Measurements from ENCODE around the gene CAMKMT.
"Not testable (repeated sequence)": the region's sequence is repeated elsewhere in the genome, so short reads cannot be mapped to it uniquely, and the experiment has no call there.

Gene CAMKMT

GRCh38 chr2:44559108-44559507 is 197.4 kb downstream of the CAMKMT start:
- no peak for DNase-seq

- no peak for DNase-seq
Observed at GRCh38 chr2:44560352-44560751, 198.6 kb downstream of the CAMKMT start.

- DNase-seq = no peak
Observed at GRCh38 chr2:44560941-44561340, 199.2 kb downstream of the CAMKMT start.

GRCh38 chr2:44562737-44563136 is 201.0 kb downstream of the CAMKMT start:
- no peak for DNase-seq

- DNase-seq = no peak
Observed at GRCh38 chr2:44564752-44565151, 203.0 kb downstream of the CAMKMT start.

- DNase-seq = no peak
Observed at GRCh38 chr2:44566059-44566458, 204.3 kb downstream of the CAMKMT start.

GRCh38 chr2:44569491-44569890 is 207.7 kb downstream of the CAMKMT start:
- no peak for DNase-seq

- DNase-seq = no peak
Observed at GRCh38 chr2:44570271-44570670, 208.5 kb downstream of the CAMKMT start.

- DNase-seq = no peak
Observed at GRCh38 chr2:44570777-44571176, 209.0 kb downstream of the CAMKMT start.

GRCh38 chr2:44572196-44572900 is 210.6 kb downstream of the CAMKMT start:
- DNase-seq = no peak

- no peak for DNase-seq
Observed at GRCh38 chr2:44573996-44574395, 212.2 kb downstream of the CAMKMT start.

GRCh38 chr2:44578471-44579093 is 216.8 kb downstream of the CAMKMT start:
- no peak for DNase-seq

- no peak for DNase-seq
Observed at GRCh38 chr2:44579115-44579836, 217.5 kb downstream of the CAMKMT start.

GRCh38 chr2:44579837-44580230 is 218.1 kb downstream of the CAMKMT start:
- no peak for DNase-seq

GRCh38 chr2:44580875-44581515 is 219.2 kb downstream of the CAMKMT start:
- DNase-seq = no peak

- no peak for DNase-seq
Observed at GRCh38 chr2:44582363-44583008, 220.7 kb downstream of the CAMKMT start.

GRCh38 chr2:44595615-44596014 is 233.9 kb downstream of the CAMKMT start:
- not testable (repeated sequence) for DNase-seq

- no peak for DNase-seq
Observed at GRCh38 chr2:44596537-44597320, 235.0 kb downstream of the CAMKMT start.

GRCh38 chr2:44598330-44599119 is 236.8 kb downstream of the CAMKMT start:
- no peak for DNase-seq

- DNase-seq = no peak
Observed at GRCh38 chr2:44599130-44599529, 237.4 kb downstream of the CAMKMT start.

GRCh38 chr2:44602446-44602845 is 240.7 kb downstream of the CAMKMT start:
- DNase-seq = no peak
